Calu3 (cell line): ENCODE measurements around the gene GRM7. TPM values are rescaled to one million over a fixed set of nuclear protein-coding genes. Genes with fewer than 3 reads are reported as not detected.
A peak's percentile ranks its signal among the peaks of the same experiment; 100 is the strongest.

Source experiments
- BruUV-seq: library from RNA; stranded (reverse); fragments of 400-500 nt; replicated peaks from 2 replicates; lab custom pipeline; 2021; lab: Mats Ljungman, UMichigan
- CTCF ChIA-PET: fragments of 300-600 bp; sonication (Branson Sonifier 250); formaldehyde crosslinking; loops from one replicate; lab custom pipeline; 2022; ENCODE audit warnings: antibody characterized with exemption; lab: Charles Lee
- DNase-seq: peaks from one replicate; pipeline ENCODE4 v3.0.0; 2022
- H3K27ac Mint-ChIP-seq: one replicate; pipeline ENCODE4 v1.8.0; 2022; ENCODE audit warnings: mixed read lengths; ENCODE audit not compliant: unreplicated experiment
- H3K27me3 Mint-ChIP-seq: one replicate; pipeline ENCODE4 v1.8.0; 2022; ENCODE audit warnings: mixed read lengths; ENCODE audit not compliant: unreplicated experiment
- H3K36me3 Mint-ChIP-seq: one replicate; pipeline ENCODE4 v1.8.0; 2022; ENCODE audit warnings: mild to moderate bottlenecking, moderate library complexity, mixed read lengths; ENCODE audit not compliant: insufficient read depth, unreplicated experiment
- H3K4me1 Mint-ChIP-seq: one replicate; pipeline ENCODE4 v1.8.0; 2022; ENCODE audit warnings: mild to moderate bottlenecking, low read depth, mixed read lengths; ENCODE audit not compliant: unreplicated experiment
- H3K4me3 Mint-ChIP-seq: one replicate; pipeline ENCODE4 v1.8.0; 2022; ENCODE audit warnings: mild to moderate bottlenecking, low read depth, moderate library complexity, mixed read lengths; ENCODE audit not compliant: unreplicated experiment
- H3K9me3 Mint-ChIP-seq: one replicate; pipeline ENCODE4 v1.8.0; 2022; ENCODE audit warnings: low read depth, mixed read lengths; ENCODE audit not compliant: unreplicated experiment
- intact Hi-C: fragments of 100-400 bp; cut with micrococcal nuclease; formaldehyde crosslinking; loops from one replicate; pipeline ENCODE4 v1.10.0; 2022; ENCODE audit not compliant: unreplicated experiment
- total RNA-seq: library from RNA; stranded (reverse); gene quantifications from 2 replicates; pipeline ENCODE4 v1.2.3, GENCODE V29; 2022
- TF ChIP-seq, protein P1 (sequence below): fragments of 200-600 bp; IDR thresholded peaks from one replicate; pipeline ENCODE4 v1.8.0; 2022; ENCODE audit warnings: antibody characterized with exemption; ENCODE audit not compliant: unreplicated experiment

GRM7 gene
- total RNA-seq, 1 experiment from 2014 or later = not detected

DNA sequence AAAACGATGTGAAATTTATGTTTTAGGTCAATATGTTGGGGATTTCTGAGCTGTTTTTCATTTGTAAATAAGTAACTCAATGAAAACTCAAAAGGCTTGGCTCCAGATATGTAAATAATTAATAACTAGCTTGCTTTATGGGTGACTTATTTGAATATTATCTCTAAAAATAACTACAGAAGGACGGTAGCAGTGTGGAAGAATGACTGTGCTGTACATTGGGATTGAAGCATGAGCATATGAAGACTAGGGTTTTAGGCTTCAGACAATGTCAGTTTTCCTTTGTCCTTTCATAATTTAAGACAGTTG lies 343.9 kb downstream of the GRM7 start:
- CTCF ChIA-PET = no interaction called here
- intact Hi-C loops = loop anchor here (10.0 kb wide), 1 partner anchor 300 kb away; no protein-coding TSS in a partner anchor
- H3K27me3 Mint-ChIP-seq = no peaks in the 10 kb centered on the region
- peak overlapping the region; percentile 61 for H3K4me3 Mint-ChIP-seq
- H3K4me1 Mint-ChIP-seq = peaks cover 38% of the 10 kb centered on the region
- peak overlapping the region; percentile 86 for H3K27ac Mint-ChIP-seq
- H3K36me3 Mint-ChIP-seq = no peaks in the 10 kb centered on the region
- peaks cover 2% of the 10 kb centered on the region for H3K9me3 Mint-ChIP-seq
- TF ChIP-seq, protein P1, sequence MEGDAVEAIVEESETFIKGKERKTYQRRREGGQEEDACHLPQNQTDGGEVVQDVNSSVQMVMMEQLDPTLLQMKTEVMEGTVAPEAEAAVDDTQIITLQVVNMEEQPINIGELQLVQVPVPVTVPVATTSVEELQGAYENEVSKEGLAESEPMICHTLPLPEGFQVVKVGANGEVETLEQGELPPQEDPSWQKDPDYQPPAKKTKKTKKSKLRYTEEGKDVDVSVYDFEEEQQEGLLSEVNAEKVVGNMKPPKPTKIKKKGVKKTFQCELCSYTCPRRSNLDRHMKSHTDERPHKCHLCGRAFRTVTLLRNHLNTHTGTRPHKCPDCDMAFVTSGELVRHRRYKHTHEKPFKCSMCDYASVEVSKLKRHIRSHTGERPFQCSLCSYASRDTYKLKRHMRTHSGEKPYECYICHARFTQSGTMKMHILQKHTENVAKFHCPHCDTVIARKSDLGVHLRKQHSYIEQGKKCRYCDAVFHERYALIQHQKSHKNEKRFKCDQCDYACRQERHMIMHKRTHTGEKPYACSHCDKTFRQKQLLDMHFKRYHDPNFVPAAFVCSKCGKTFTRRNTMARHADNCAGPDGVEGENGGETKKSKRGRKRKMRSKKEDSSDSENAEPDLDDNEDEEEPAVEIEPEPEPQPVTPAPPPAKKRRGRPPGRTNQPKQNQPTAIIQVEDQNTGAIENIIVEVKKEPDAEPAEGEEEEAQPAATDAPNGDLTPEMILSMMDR = no peak
- BruUV-seq = no TSS peak
- DNase-seq = no peak

DNA sequence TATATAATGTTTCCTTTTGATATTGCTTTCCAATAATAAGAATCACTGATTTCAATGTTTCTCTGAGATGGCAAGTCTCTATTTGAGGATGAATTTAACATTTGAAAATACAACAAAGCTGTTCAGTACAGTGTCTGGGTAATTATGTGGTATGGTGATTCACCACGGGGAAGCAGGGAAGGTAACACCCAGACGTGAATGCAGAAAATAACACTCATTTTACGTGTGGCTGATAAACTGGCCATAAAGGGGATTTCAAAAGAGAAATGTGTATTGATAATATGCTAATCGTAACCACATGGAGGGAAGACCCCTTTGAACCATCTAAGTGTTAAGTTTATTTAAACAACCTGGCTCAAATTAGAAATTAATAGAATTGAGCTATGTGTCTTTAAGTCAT lies 344.6 kb downstream of the GRM7 start:
- no peaks in the 10 kb centered on the region for H3K27me3 Mint-ChIP-seq
- no TSS peak for BruUV-seq
- H3K9me3 Mint-ChIP-seq = peaks cover 2% of the 10 kb centered on the region
- DNase-seq = no peak
- H3K27ac Mint-ChIP-seq = peak overlapping the region; percentile 86
- H3K4me3 Mint-ChIP-seq = peak overlapping the region; percentile 61
- peaks cover 38% of the 10 kb centered on the region for H3K4me1 Mint-ChIP-seq
- TF ChIP-seq, protein P1 = no peak
- no peaks in the 10 kb centered on the region for H3K36me3 Mint-ChIP-seq
- intact Hi-C loops = loop anchor here (10.0 kb wide), 1 partner anchor 299 kb away; no protein-coding TSS in a partner anchor
- CTCF ChIA-PET = no interaction called here

DNA sequence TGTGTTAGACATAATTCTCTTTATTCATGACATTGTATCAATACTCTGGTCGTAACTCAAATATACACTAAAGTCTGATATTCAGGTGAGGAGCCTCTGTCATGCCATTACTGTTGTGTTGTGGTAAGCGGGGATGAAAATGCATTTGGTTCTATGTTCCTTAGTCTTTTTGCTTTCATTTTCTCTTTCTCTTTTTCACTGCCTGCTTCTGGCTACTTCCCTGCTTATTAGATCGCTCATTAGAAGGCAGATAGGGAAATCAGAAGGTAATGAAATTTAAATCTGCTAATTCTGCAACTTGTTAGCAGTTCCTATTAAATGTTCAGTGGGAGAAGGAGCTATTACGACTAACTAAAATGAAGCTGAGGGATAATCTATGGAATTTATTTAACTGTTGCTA lies 345.0 kb downstream of the GRM7 start:
- peak overlapping the region; percentile 61 for H3K4me3 Mint-ChIP-seq
- H3K27ac Mint-ChIP-seq = peak overlapping the region; percentile 86
- no peaks in the 10 kb centered on the region for H3K36me3 Mint-ChIP-seq
- intact Hi-C loops = loop anchor here (10.0 kb wide), 1 partner anchor 299 kb away; no protein-coding TSS in a partner anchor
- peaks cover 2% of the 10 kb centered on the region for H3K9me3 Mint-ChIP-seq
- no TSS peak for BruUV-seq
- TF ChIP-seq, protein P1 = no peak
- no peaks in the 10 kb centered on the region for H3K27me3 Mint-ChIP-seq
- peaks cover 38% of the 10 kb centered on the region for H3K4me1 Mint-ChIP-seq
- CTCF ChIA-PET = no interaction called here
- no peak for DNase-seq

DNA sequence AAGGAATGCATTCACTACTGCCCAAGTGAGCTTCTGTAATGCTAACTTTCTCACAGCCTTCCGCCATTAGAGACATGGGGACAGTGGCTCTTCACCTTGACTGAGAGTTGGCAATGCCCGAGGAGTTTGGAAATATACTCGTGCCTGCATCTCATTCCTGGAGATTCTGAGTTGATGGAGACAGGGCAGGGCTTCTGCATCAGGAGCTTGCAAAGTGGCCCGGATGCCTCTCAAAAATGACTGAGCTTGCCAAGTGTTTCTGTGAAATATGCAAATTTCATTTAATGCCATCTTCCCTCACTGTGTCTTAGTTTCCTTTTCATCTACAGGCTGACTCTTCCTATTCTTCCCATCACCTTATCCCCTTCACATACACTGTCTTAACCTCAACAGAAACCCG lies 346.2 kb downstream of the GRM7 start:
- Mint-ChIP-seq H3K9me3 (peaks cover 2% of the 10 kb centered on the region), H3K4me3 (no peak overlapping the region)

More for the DNA sequence above, 346.2 kb downstream of the GRM7 start:
- peaks cover 38% of the 10 kb centered on the region for H3K4me1 Mint-ChIP-seq
- intact Hi-C loops = loop anchor here (10.0 kb wide), 1 partner anchor 298 kb away; no protein-coding TSS in a partner anchor
- no peak for DNase-seq
- H3K27ac Mint-ChIP-seq = peak overlapping the region; percentile 6
- no peaks in the 10 kb centered on the region for H3K27me3 Mint-ChIP-seq
- BruUV-seq = no TSS peak
- CTCF ChIA-PET = no interaction called here
- TF ChIP-seq, protein P1 = no peak
- no peaks in the 10 kb centered on the region for H3K36me3 Mint-ChIP-seq
